NT2/D1 (cell line): Measurements from ENCODE around the gene SORCS1.

Experiments used
- SUZ12 ChIP-seq: IDR thresholded peaks from 2 replicates; pipeline ENCODE4 v1.6.1; 2011; ENCODE audit not compliant: insufficient read length, insufficient read depth; ENCODE audit errors: extremely low read depth
- ZNF274 ChIP-seq: IDR thresholded peaks from 2 replicates; pipeline ENCODE4 v1.6.1; 2011; ENCODE audit warnings: mild to moderate bottlenecking, low read depth, low read length

- TF ChIP-seq ZNF274 (no peak), SUZ12 (no peak)
Measured at GRCh38 chr10:107067843-107068242, 96.7 kb downstream of the SORCS1 start.
